OCI-LY1 (cell line): Measurements from ENCODE around the gene PTPN22.

Experiments used
- H2AFZ ChIP-seq: fragments of 200-600 bp; sonication (generic), shearing (Covaris generic); 2 replicates; pipeline ENCODE4 v1.6.0; 2014; ENCODE audit warnings: antibody characterized with exemption, mild to moderate bottlenecking, low read length
- H3F3A ChIP-seq: fragments of 200-600 bp; sonication (generic), shearing (Covaris generic); 2 replicates; pipeline ENCODE4 v1.6.0; 2014; ENCODE audit warnings: mild to moderate bottlenecking, antibody characterized with exemption, low read length, moderate library complexity; ENCODE audit not compliant: insufficient read depth
- H3K27ac ChIP-seq: fragments of 200-600 bp; sonication (generic); 2 replicates; pipeline ENCODE4 v1.5.1; 2014; ENCODE audit warnings: low read length, mixed run types, mild to moderate bottlenecking, low read depth; ENCODE audit not compliant: poor library complexity, severe bottlenecking
- H3K27me3 ChIP-seq: fragments of 200-600 bp; sonication (generic); 2 replicates; pipeline ENCODE4 v1.6.0; 2014; ENCODE audit warnings: antibody characterized with exemption, mild to moderate bottlenecking, low read length, moderate library complexity; ENCODE audit not compliant: insufficient read depth
- H3K36me3 ChIP-seq: fragments of 200-600 bp; sonication (generic); 2 replicates; pipeline ENCODE4 v1.6.1; 2014; ENCODE audit warnings: mild to moderate bottlenecking, antibody characterized with exemption, low read length, moderate library complexity, mixed read lengths; ENCODE audit not compliant: insufficient read depth
- H3K4me1 ChIP-seq: fragments of 200-600 bp; sonication (generic); 2 replicates; pipeline ENCODE4 v1.5.1; 2014; ENCODE audit warnings: mild to moderate bottlenecking, low read length, moderate library complexity; ENCODE audit not compliant: insufficient read depth, severe bottlenecking
- H3K4me2 ChIP-seq: fragments of 200-600 bp; sonication (generic), shearing (Covaris generic); 2 replicates; pipeline ENCODE4 v1.6.1; 2014; ENCODE audit warnings: low read length
- H3K4me3 ChIP-seq: fragments of 200-600 bp; sonication (generic); 2 replicates; pipeline ENCODE4 v1.5.1; 2014; ENCODE audit warnings: low read length, low read depth, mild to moderate bottlenecking, mixed read lengths; ENCODE audit not compliant: poor library complexity, severe bottlenecking
- H3K79me2 ChIP-seq: fragments of 200-600 bp; shearing (Covaris generic); 2 replicates; pipeline ENCODE4 v1.6.1; 2016; ENCODE audit warnings: mixed run types, low read length, mixed read lengths; ENCODE audit not compliant: insufficient read depth
- H3K9ac ChIP-seq: fragments of 200-600 bp; sonication (generic), shearing (Covaris generic); 2 replicates; pipeline ENCODE4 v1.6.1; 2014; ENCODE audit warnings: mild to moderate bottlenecking, low read length, mixed read lengths
- H3K9me2 ChIP-seq: fragments of 200-600 bp; sonication (generic), shearing (Covaris generic); 2 replicates; pipeline ENCODE4 v1.6.1; 2014; ENCODE audit warnings: low read depth, mild to moderate bottlenecking, low read length, mixed read lengths
- H3K9me3 ChIP-seq: fragments of 200-600 bp; shearing (Covaris generic); 2 replicates; pipeline ENCODE4 v1.6.1; 2014; ENCODE audit warnings: low read length, mixed read lengths
- H4K20me1 ChIP-seq: fragments of 200-600 bp; sonication (generic), shearing (Covaris generic); 2 replicates; pipeline ENCODE4 v1.6.0; 2016; ENCODE audit warnings: mild to moderate bottlenecking, low read length; ENCODE audit not compliant: insufficient read depth
- EZH2 ChIP-seq: fragments of 200-600 bp; sonication (generic), shearing (Covaris generic); IDR thresholded peaks from 2 replicates; pipeline ENCODE4 v1.8.0; 2017; ENCODE audit warnings: borderline replicate concordance, mixed run types, mild to moderate bottlenecking, antibody characterized with exemption, low read length, moderate library complexity, mixed read lengths
- TF ChIP-seq, protein P1 (sequence below): fragments of 200-600 bp; sonication (generic), shearing (Covaris generic); IDR thresholded peaks from 2 replicates; pipeline ENCODE4 v1.5.1; 2017; ENCODE audit warnings: mild to moderate bottlenecking, antibody characterized with exemption, low read length, moderate library complexity, mixed read lengths

The PTPN22 gene

DNA sequence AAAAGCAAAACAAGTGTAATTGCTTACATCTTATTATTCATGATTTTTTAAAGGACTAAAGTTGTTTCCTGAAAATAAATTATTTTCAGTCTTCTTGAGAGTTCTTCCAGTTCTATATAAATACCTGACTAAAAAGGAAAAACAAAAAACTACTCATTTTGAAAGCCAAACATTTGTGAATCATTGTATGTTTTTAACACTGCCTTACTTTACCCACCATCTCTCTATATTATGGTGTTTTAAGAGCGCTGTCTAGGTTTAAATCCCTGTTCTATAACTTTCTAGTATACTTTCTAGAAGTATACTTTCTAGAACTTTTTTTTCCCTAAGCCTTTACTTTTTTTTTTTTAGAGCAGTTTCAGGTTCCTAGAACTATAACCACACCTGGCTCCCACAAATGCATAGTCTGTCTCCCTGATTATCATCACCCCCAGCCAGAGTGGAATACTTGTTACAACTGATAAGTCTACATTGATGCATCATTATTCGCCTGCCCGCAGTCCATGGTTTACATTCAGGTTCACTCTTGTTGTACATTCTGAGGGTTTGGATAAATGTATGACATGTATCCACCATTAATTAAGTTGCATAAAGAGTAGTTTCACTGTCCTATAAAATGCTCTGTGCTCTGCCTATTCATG, 69.0 kb downstream of the PTPN22 start:
- H3F3A ChIP-seq = no peaks in the 10 kb centered on the region
- TF ChIP-seq EZH2 = no peak
- TF ChIP-seq, protein P1, sequence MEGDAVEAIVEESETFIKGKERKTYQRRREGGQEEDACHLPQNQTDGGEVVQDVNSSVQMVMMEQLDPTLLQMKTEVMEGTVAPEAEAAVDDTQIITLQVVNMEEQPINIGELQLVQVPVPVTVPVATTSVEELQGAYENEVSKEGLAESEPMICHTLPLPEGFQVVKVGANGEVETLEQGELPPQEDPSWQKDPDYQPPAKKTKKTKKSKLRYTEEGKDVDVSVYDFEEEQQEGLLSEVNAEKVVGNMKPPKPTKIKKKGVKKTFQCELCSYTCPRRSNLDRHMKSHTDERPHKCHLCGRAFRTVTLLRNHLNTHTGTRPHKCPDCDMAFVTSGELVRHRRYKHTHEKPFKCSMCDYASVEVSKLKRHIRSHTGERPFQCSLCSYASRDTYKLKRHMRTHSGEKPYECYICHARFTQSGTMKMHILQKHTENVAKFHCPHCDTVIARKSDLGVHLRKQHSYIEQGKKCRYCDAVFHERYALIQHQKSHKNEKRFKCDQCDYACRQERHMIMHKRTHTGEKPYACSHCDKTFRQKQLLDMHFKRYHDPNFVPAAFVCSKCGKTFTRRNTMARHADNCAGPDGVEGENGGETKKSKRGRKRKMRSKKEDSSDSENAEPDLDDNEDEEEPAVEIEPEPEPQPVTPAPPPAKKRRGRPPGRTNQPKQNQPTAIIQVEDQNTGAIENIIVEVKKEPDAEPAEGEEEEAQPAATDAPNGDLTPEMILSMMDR = no peak
- H4K20me1 ChIP-seq = 0 out of 2 replicates have a peak, but pooled peaks cover 3% of the 10 kb centered on the region
- no peaks in the 10 kb centered on the region; the same call in 1 of the 2 replicates for H3K9me3 ChIP-seq
- no peak overlapping the region for H2AFZ ChIP-seq
- no peaks in the 10 kb centered on the region for H3K27me3 ChIP-seq
- H3K9me2 ChIP-seq = no peaks in the 10 kb centered on the region
- peaks cover 14% of the 10 kb centered on the region for H3K36me3 ChIP-seq
- H3K79me2 ChIP-seq = peaks cover 98% of the 10 kb centered on the region
- peaks cover 11% of the 10 kb centered on the region for H3K4me1 ChIP-seq
- H3K4me2 ChIP-seq = no peak overlapping the region
- no peak overlapping the region for H3K9ac ChIP-seq
- no peak overlapping the region for H3K4me3 ChIP-seq
- no peak overlapping the region for H3K27ac ChIP-seq

DNA sequence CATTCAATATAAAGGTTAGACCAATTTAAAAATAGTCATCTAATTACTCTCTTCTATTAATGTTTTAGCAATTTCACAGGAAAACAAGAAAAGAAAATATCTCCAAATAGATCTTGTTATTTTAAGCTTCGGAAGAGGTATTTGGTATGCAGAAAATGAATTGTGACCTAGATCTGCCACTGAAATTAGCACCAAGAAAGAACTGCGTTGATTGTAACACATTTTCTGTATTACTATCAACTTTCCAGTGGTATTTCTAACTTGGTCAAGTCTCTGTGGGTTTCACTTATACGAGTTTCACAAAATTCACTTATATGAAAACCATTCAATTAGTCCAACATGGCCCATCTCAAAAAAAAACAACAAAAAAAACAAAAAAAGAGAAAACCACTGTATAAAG, 71.0 kb downstream of the PTPN22 start:
- Histone ChIP-seq H3F3A (no peaks in the 10 kb centered on the region), H3K4me2 (no peak overlapping the region), H3K9me3 (no peaks in the 10 kb centered on the region; the same call in 1 of the 2 replicates), H3K27ac (no peak overlapping the region), H3K9ac (no peak overlapping the region), H2AFZ (no peak overlapping the region), H3K4me1 (peaks cover 2% of the 10 kb centered on the region), H3K27me3 (no peaks in the 10 kb centered on the region), H3K79me2 (peaks cover 79% of the 10 kb centered on the region), H3K36me3 (peaks cover 31% of the 10 kb centered on the region), H4K20me1 (0 out of 2 replicates have a peak, but pooled peaks cover 3% of the 10 kb centered on the region), H3K4me3 (no peak overlapping the region), H3K9me2 (no peaks in the 10 kb centered on the region)
- TF ChIP-seq EZH2 = no peak
- TF ChIP-seq, protein P1 = no peak

DNA sequence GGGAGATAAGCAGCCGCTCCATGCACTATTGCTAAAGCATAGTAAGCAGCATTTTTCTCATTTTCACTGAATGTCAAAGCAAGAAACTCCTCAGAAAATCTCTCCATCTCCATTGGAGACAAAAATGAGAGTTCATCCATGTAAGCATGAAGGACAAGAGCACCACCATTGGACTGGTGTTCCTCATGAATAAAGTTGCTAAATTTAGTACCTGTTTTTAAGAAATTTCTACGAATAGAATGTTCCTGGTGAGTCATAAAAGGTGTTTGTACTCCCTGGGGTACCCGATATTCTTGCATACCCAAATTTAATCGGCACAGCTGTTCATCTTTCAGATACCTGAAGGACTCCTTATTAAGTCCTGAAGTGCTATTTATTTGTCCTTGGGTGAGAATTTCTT, 74.0 kb downstream of the PTPN22 start:
- no peak for TF ChIP-seq EZH2
- TF ChIP-seq, protein P1 = no peak
- Histone ChIP-seq H3K9me3 (no peaks in the 10 kb centered on the region), H3K9me2 (no peaks in the 10 kb centered on the region), H3K27ac (no peak overlapping the region), H4K20me1 (no peaks in the 10 kb centered on the region), H3K27me3 (no peaks in the 10 kb centered on the region), H3K4me1 (no peaks in the 10 kb centered on the region), H3K79me2 (peaks cover 49% of the 10 kb centered on the region), H2AFZ (no peak overlapping the region), H3K4me2 (no peak overlapping the region), H3K4me3 (no peak overlapping the region), H3K9ac (no peak overlapping the region), H3K36me3 (peaks cover 43% of the 10 kb centered on the region), H3F3A (no peaks in the 10 kb centered on the region)
